Right lobe of liver (tissue), 4 donors: ENCODE results near the gene SLC12A9.

Experiments used
- CTCF ChIP-seq, 4 donors: fragments of 200-600 bp in 3 of 4; fragments of 450-650 bp in 1 of 4; IDR thresholded peaks; one replicate each; pipeline versions ENCODE4 v1.5.1 to v1.8.0; 2016 to 2022; ENCODE audit warnings: antibody characterized with exemption in 4 of 4, mild to moderate bottlenecking in 2 of 4
- POLR2A ChIP-seq: fragments of 450-650 bp; IDR thresholded peaks from one replicate; pipeline ENCODE4 v1.6.1; 2017; ENCODE audit warnings: antibody characterized with exemption, mild to moderate bottlenecking
- donor health status: DM: no; HTN: no; CAD: no.
- donor health status: DM: no; HTN: no; CAD: no.
- donor health status: DM: no; HTN: yes; CAD: no.

DNA sequence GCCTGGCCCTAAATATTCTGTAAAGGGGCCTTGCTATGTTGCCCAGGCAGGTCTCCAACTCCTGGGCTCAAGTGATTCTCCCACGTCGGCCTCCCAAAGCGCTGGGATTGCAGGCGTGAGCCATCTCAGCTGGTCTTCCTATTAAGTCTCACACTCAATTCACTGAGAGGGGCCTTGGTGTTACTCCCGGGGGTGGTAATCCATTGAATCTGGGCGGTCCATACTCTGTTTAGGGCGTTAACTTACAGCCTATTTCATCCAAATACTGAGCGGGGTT, 21.7 kb downstream of the SLC12A9 start:
- no peak for TF ChIP-seq POLR2A
- TF ChIP-seq CTCF (IDR thresholded peaks at IDR 0.05), result no peak
